GM10266 (cell line): Measurements from ENCODE around the gene FAM234A.

Source experiments
- DNase-seq: peaks from one replicate; pipeline ENCODE4 v3.0.0; 2012; ENCODE audit errors: extremely low spot score
- CTCF ChIP-seq: IDR thresholded peaks from 2 replicates; pipeline ENCODE4 v1.5.1; 2012; ENCODE audit warnings: mild to moderate bottlenecking, low read depth; ENCODE audit not compliant: control insufficient read depth, insufficient read depth; ENCODE audit errors: missing control alignments

Gene FAM234A

GRCh38 chr16:290681-291405, 56.2 kb downstream of the FAM234A start:
- no peak for DNase-seq
- no peak for TF ChIP-seq CTCF

DNA sequence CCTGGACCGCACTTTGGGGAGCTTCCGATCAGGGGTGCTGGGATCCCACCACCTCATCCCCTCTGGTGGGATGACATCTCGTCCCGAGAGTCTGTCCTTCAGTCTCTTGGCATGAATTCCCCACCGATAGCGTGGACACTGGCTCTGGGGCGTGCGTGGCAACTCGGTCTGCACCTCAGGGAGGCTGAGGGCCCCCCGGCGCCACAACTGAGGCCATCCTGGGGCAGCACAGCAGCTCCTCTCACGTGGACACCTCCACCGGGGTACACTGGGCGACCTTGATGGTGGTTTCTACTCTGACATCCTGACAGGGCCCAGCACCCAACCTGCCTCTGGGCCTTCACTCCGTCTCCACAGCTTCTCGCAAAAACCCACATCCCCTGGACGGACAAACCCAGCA, 56.9 kb downstream of the FAM234A start:
- DNase-seq, result no peak
- TF ChIP-seq CTCF, result no peak

GRCh38 chr16:293043-293775, 58.6 kb downstream of the FAM234A start:
- no peak for TF ChIP-seq CTCF
- DNase-seq, result no peak

GRCh38 chr16:296276-296675, 61.7 kb downstream of the FAM234A start:
- DNase-seq, result no peak
- TF ChIP-seq CTCF, result no peak

DNA sequence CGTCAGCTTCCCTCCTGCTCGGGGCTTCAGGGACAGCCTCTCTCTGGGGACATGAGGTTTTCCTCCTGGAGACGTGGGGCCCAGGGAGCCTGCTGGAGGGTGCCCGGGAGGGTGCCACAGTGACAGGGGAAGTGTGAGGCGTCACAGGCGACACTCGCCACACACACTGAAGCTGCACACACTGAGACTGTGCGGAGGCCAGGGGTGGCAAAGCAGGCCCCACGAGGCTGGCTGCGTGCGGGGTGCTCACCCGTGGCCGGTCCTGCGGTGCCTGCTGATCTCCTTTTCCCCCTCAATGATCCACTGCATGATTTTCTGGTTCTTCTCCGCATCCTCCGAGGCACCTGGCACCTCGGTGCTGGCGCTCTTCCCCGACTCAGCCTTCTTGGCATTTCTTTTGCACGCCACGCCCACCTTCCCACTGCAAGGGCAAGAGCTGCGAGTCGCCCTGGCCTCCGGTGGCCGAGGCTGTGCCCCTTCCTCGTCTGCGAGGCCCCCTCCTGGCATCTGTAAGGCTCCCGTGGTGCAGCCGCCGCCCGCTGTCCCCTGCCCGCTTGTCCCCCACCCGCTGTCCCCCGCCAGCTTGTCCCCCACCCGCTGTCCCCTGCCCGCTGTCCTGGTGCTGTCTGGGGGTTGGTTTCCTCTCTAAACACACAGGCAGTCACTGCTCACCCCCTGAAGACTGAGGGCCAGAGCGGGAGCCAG, 62.3 kb downstream of the FAM234A start:
- TF ChIP-seq CTCF, result no peak
- no peak for DNase-seq

DNA sequence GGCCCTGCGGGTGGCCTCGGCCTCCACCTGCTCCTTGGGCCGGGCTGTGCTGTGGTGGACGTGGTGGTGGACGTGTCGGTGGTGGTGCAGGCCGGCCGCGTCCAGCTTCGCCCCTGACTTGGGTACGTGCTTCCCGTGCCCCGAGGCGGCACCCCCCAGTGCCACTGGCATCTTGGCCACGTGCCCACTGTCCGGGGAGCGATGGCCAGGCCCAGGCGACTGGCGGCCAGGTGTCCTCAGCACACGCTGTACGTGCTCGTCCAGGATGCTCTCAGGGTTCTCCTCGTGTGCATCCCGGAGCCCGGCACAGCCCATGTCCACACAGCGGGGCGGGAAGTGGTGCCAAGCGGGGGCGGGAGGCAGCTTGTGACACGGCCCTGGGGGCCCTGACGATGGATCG, 63.2 kb downstream of the FAM234A start:
- DNase-seq, result no peak
- no peak for TF ChIP-seq CTCF
